Measurements from ENCODE around the gene OTX1.

The OTX1 gene

DNA sequence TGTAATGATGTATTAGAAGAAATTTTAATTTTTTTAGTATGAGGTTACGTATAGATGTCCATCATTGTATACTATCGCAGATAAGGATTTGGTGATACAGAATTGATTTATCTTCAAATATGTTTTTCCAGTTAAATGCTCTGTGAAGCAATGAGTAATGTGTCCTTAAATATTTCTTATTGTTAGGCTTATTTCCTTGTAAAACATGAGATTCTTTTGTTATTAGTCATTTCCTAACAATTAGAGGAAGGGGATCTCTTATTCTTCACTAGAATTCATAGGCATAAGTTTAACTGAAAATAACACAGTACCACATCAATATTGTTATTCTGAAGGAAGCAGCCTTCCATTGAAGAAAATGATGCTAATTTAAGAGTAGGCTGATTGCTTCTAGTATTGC, 15.5 kb upstream of the OTX1 start:
- no peak for TF ChIP-seq GATA1 (IDR thresholded peaks at IDR 0.05; ENCODE audit: low read depth, low read length)
- DNase-seq = no peak

GRCh38 chr2:63035660-63036059, 15.0 kb upstream of the OTX1 start:
- TF ChIP-seq GATA1 (IDR thresholded peaks at IDR 0.05; ENCODE audit: low read depth, low read length) (no peak), POLR2A (IDR thresholded peaks at IDR 0.05; ENCODE audit: low read length) (no peak)
- DNase-seq = no peak

DNA sequence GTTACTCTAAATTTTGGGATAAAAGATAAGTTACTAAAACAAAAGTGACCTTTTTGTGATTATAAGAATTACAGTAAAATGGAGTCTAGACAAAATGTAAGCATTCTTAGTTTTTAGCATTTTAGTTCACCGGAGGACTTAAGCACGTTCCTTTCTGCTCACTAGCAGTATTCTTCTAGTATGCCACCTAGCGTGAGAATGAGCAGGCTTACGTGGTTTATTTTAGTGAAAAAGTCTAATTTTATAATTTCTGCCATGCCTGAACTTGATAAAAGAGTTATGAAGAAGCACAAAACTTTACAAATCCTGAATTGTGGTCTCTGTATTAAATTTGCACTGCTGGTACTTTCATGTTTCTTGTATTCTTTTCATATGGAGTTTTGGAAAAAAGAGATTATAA, 12.6 kb upstream of the OTX1 start:
- TF ChIP-seq POLR2A (IDR thresholded peaks at IDR 0.05; ENCODE audit: low read length) (no peak), GATA1 (IDR thresholded peaks at IDR 0.05; ENCODE audit: low read depth, low read length) (no peak)
- no peak for DNase-seq

DNA sequence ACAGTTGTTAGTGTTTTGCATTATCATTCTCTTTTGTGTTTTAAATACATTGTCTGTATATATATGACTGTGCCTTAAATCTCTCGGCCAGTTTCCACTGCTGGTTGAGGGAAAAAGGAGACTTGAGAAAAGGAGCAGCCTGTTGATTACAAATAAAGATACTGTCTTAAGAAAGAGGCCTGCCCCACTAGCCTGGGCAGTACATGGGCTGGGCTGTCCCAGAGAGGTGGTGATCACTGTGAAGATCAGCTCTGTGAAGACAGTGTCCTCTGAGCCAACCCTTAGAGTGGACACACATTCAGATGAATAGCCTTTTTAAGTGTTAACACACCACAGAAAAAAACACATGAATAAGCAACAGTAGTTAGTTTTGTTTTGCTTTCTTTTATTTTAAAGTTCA, 10.0 kb upstream of the OTX1 start:
- peak; percentile 20 to 30 for DNase-seq
- TF ChIP-seq POLR2A (IDR thresholded peaks at IDR 0.05; ENCODE audit: low read length) (no peak), GATA1 (IDR thresholded peaks at IDR 0.05; ENCODE audit: low read depth, low read length) (no peak)

GRCh38 chr2:63041592-63041991, 9.0 kb upstream of the OTX1 start:
- peak; percentile 40 to 58 for DNase-seq
- TF ChIP-seq POLR2A (IDR thresholded peaks at IDR 0.05; ENCODE audit: low read length) = no peak
- no peak for TF ChIP-seq GATA1 (IDR thresholded peaks at IDR 0.05; ENCODE audit: low read depth, low read length)

DNA sequence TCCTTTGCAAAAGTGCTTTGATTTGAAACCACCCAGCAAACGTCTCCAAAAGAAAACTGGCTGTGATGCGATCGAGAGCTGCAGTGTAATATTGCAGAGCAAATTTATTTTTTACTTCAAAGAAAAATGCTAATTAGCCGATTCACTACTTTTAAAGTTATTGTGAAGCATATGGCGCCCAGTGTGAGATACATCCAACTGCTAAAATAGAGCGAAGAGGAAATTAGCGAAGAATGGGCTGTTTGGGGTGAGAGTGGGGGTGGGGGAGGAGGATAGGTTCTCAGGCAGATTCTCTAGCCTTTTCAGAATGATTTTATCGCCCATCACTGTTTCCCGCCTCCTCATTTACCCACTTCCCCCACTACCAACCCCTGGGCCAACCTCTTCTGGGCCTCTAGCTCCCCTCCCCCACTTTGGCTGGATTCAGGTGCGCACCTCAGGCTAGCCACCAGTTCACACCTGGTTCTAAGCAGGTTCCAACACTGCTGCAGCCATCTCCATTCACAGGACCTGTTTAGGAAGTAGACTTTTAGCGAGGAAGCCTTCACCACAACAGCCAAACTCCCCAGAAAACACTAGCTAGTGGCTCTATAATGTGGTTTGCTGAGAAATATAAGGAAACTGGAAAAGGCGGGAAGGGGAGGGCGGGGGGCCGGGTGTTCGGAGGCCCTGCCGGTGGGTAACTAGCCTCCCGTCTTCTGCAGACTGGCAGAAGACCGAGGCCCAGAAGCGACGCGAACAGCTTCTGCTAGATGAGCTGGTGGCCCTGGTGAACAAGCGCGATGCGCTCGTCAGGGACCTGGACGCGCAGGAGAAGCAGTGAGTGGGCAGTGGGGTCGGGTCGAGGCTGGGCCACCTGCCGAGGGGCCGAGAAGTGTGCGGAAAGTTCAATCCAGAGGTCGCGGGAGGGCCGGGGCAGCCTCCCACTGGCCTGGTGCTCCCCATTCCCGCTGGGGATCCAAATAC, 6.0 kb upstream of the OTX1 start:
- no peak for TF ChIP-seq GATA1 (IDR thresholded peaks at IDR 0.05; ENCODE audit: low read depth, low read length)
- TF ChIP-seq POLR2A (IDR thresholded peaks at IDR 0.05; ENCODE audit: low read length) = no peak
- no peak for DNase-seq

- DNase-seq = no peak
- no peak for TF ChIP-seq POLR2A (IDR thresholded peaks at IDR 0.05; ENCODE audit: low read length)
- no peak for TF ChIP-seq GATA1 (IDR thresholded peaks at IDR 0.05; ENCODE audit: low read depth, low read length)
Measured at GRCh38 chr2:63046552-63046951, 4.1 kb upstream of the OTX1 start.

- DNase-seq = no peak
- TF ChIP-seq GATA1 (IDR thresholded peaks at IDR 0.05; ENCODE audit: low read depth, low read length) = no peak
- no peak for TF ChIP-seq POLR2A (IDR thresholded peaks at IDR 0.05; ENCODE audit: low read length)
Measured at GRCh38 chr2:63046961-63047320, 3.7 kb upstream of the OTX1 start.

DNA sequence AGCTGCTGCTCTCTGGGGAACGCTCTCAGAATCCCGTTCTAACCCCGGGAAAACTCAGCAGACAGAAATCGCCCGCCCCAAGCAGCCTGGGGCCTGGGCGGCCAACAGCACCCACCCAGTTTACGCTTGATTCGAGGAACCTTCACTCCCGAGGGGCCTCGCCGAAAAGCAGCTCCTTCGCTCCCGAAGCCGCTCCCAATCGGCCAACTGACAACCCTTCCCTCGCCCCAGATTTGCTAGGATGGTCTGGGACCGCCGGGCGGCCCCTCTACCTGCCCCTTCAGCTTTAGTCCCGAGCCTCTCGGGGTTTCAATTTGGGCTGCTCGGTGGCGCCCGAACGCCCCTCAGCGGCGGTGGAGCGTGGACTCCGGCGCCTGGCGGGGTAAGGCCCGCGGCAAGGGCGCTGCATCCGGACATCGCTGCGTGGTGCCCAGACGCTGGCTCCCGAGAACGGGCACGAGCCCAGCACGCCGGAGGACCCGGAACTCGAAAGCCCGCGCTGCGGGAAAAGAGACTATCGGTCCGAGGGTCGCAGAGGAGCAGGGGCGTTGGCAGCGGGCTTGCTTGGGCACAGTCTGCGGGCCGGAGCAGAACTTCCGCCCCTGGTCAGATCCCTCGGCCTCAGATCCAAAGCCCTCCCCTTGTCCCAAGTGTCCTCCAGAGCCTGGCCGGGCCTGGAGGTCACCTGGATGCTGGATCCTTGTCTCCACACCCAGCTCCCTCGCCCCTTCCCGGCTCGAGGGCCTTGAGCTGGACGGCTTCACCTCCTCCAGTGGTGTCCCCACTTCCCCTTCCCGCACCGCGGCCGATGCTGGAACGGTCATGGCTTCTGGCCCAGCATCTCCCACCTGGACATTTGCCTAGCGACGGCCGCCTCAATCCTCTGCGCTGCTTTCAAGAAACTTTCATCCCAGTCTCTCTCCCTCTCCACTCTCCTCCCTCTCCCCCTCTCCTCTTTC, 3.0 kb upstream of the OTX1 start:
- DNase-seq = peak; percentile 42 to 57

GRCh38 chr2:63048367-63049171, 2.1 kb upstream of the OTX1 start:
- DNase-seq = peak; percentile 46 to 49
- TF ChIP-seq POLR2A (IDR thresholded peaks at IDR 0.05; ENCODE audit: low read length) = no peak
- no peak for TF ChIP-seq GATA1 (IDR thresholded peaks at IDR 0.05; ENCODE audit: low read depth, low read length)

More for the DNA sequence above, 3.0 kb upstream of the OTX1 start:
- TF ChIP-seq GATA1 (IDR thresholded peaks at IDR 0.05; ENCODE audit: low read depth, low read length) = no peak
- no peak for TF ChIP-seq POLR2A (IDR thresholded peaks at IDR 0.05; ENCODE audit: low read length)

DNA sequence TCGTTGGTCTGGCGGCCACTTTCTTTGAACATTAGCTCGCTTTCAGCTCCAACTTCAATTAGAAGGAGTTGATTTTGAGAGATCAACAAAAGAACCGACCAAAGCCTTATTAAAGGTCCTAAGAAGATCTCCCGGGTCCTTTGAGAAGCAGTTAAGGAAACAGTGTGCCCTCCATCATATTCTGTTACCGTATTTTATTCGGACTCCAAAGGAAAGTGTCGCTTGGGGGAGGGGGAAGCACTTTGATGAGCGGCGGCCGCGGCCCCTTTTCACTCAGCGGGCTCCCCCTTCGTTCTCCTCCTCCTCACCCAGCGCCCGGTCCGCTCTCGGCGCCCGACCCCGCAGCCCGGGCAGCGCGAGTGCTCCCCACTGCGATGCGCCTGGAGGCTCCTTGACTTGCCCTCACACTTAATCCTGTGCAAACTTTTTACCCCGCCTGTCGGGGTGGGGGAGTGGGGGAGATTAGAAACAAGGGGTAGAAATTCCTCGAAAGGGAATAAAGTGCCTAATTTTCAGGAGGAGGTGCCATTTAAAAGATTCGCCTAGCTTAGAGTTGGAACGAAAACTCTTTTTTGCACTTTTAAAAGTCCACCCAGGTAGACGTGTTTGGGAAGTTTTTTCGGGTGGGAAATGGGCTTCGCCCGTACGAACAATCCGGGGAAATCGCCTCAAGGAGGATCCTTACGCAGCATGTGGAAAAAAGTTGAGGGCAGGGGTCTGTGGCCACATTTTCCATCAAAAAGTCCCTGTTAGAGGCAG, 1.2 kb upstream of the OTX1 start:
- TF ChIP-seq GATA1 (IDR thresholded peaks at IDR 0.05; ENCODE audit: low read depth, low read length) (no peak), POLR2A (IDR thresholded peaks at IDR 0.05; ENCODE audit: low read length) (no peak)
- peak in 1 of 2 experiments; percentile 52 for DNase-seq

- peak; percentile 48 to 50 for DNase-seq
- TF ChIP-seq POLR2A (IDR thresholded peaks at IDR 0.05; ENCODE audit: low read length) (no peak), GATA1 (IDR thresholded peaks at IDR 0.05; ENCODE audit: low read depth, low read length) (no peak)
Measured at GRCh38 chr2:63049970-63050333, 678 bp upstream of the OTX1 start.

Measured in erythroblast (primary cell).